NCI-H1694 treated with DMSO at 0.1 percent for 48 hours (cell line): Measurements from ENCODE around the gene ANO2.
"Not testable (repeated sequence)": the region's sequence is repeated elsewhere in the genome, so short reads cannot be mapped to it uniquely, and the experiment has no call there.

Experiments used
- DNase-seq: peaks from one replicate; lab custom pipeline; 2025; lab: John Stamatoyannopoulos, UW

Gene ANO2

GRCh38 chr12:5537026-5537615 lies 407.9 kb downstream of the ANO2 start:
- DNase-seq: not testable (repeated sequence)

GRCh38 chr12:5535541-5535940 lies 409.5 kb downstream of the ANO2 start:
- DNase-seq: no peak

- no peak for DNase-seq
These were observed 410.4 kb downstream of the ANO2 start for GRCh38 chr12:5534426-5535199.

GRCh38 chr12:5533368-5533767 lies 411.7 kb downstream of the ANO2 start:
- no peak for DNase-seq

GRCh38 chr12:5525783-5526367 lies 419.2 kb downstream of the ANO2 start:
- DNase-seq: no peak

- DNase-seq: no peak
These were observed 420.2 kb downstream of the ANO2 start for GRCh38 chr12:5524769-5525436.

- DNase-seq: no peak
These were observed 420.8 kb downstream of the ANO2 start for GRCh38 chr12:5524116-5524768.

- DNase-seq: no peak
These were observed 421.5 kb downstream of the ANO2 start for GRCh38 chr12:5523396-5524115.

- DNase-seq: no peak
These were observed 422.4 kb downstream of the ANO2 start for GRCh38 chr12:5522432-5523335.

- DNase-seq: no peak
These were observed 423.4 kb downstream of the ANO2 start for GRCh38 chr12:5521456-5522325.

GRCh38 chr12:5520831-5521230 lies 424.2 kb downstream of the ANO2 start:
- DNase-seq: no peak

- DNase-seq: no peak
These were observed 425.0 kb downstream of the ANO2 start for GRCh38 chr12:5520037-5520436.

- no peak for DNase-seq
These were observed 426.3 kb downstream of the ANO2 start for GRCh38 chr12:5518584-5519365.

GRCh38 chr12:5516371-5517241 lies 428.5 kb downstream of the ANO2 start:
- no peak for DNase-seq

- DNase-seq: no peak
These were observed 429.6 kb downstream of the ANO2 start for GRCh38 chr12:5515458-5515857.

GRCh38 chr12:5514545-5514944 lies 430.5 kb downstream of the ANO2 start:
- no peak for DNase-seq

GRCh38 chr12:5514016-5514415 lies 431.0 kb downstream of the ANO2 start:
- no peak for DNase-seq

- no peak for DNase-seq
These were observed 431.7 kb downstream of the ANO2 start for GRCh38 chr12:5513406-5513805.
